Mesothelial cell of epicardium (in vitro differentiated cells): ENCODE data around the gene DPYD. TPM values are rescaled to one million over a fixed set of nuclear protein-coding genes. Genes with fewer than 3 reads are reported as not detected.

Experiments
- DNase-seq, 2 experiments: peaks; one replicate each; pipeline ENCODE4 v3.0.0; 2021; ENCODE audit warnings: low spot score in 2 of 2; ENCODE audit not compliant: unreplicated experiment in 2 of 2
- H3K27ac Mint-ChIP-seq: 2 replicates; pipeline ENCODE4 v1.8.0; 2021; ENCODE audit warnings: mixed read lengths
- H3K27me3 Mint-ChIP-seq: 2 replicates; pipeline ENCODE4 v1.8.0; 2021; ENCODE audit warnings: low read depth, mixed read lengths
- H3K36me3 Mint-ChIP-seq: 2 replicates; pipeline ENCODE4 v1.8.0; 2021; ENCODE audit warnings: mixed read lengths
- H3K4me1 Mint-ChIP-seq: 2 replicates; pipeline ENCODE4 v1.8.0; 2021; ENCODE audit warnings: mixed read lengths
- H3K4me3 Mint-ChIP-seq: 2 replicates; pipeline ENCODE4 v1.8.0; 2021; ENCODE audit warnings: mild to moderate bottlenecking, moderate library complexity, mixed read lengths
- H3K9me3 Mint-ChIP-seq: 2 replicates; pipeline ENCODE4 v1.8.0; 2021; ENCODE audit warnings: mixed read lengths
- total RNA-seq: library from RNA; stranded (reverse); gene quantifications from 3 replicates; pipeline ENCODE4 v1.2.1, GENCODE V29; 2021
- TF ChIP-seq, protein P1 (sequence below): fragments of 200-600 bp; sonication (generic); IDR thresholded peaks from one replicate; pipeline ENCODE4 v1.5.0; 2021; ENCODE audit warnings: antibody characterized with exemption; ENCODE audit not compliant: unreplicated experiment

DPYD gene
- total RNA-seq, 1 donor from 2014 or later = 13.3 TPM

DNA sequence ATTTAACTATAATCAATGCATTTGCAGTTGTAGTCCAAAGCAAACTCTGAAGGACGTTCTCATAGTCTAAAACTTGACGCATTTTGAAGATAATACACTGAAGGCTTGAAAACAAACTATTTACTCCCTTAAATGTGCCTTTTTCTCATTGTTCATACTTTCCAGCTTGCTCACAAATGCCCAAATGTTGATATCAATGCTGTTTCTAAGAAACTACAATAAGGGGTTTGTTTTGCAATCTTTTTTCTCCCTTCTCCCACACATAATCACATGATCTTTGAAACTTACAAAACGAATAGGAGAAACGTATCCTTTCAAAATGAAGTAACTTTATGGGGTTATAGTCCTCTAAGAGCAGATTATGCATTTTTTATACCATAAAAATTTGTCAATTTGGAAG is 508.7 kb downstream of the DPYD start:
- Mint-ChIP-seq H3K36me3 (no peaks in the 10 kb centered on the region), H3K4me3 (no peak overlapping the region), H3K4me1 (no peaks in the 10 kb centered on the region), H3K27me3 (no peaks in the 10 kb centered on the region), H3K9me3 (no peaks in the 10 kb centered on the region), H3K27ac (no peak overlapping the region)
- TF ChIP-seq, protein P1, sequence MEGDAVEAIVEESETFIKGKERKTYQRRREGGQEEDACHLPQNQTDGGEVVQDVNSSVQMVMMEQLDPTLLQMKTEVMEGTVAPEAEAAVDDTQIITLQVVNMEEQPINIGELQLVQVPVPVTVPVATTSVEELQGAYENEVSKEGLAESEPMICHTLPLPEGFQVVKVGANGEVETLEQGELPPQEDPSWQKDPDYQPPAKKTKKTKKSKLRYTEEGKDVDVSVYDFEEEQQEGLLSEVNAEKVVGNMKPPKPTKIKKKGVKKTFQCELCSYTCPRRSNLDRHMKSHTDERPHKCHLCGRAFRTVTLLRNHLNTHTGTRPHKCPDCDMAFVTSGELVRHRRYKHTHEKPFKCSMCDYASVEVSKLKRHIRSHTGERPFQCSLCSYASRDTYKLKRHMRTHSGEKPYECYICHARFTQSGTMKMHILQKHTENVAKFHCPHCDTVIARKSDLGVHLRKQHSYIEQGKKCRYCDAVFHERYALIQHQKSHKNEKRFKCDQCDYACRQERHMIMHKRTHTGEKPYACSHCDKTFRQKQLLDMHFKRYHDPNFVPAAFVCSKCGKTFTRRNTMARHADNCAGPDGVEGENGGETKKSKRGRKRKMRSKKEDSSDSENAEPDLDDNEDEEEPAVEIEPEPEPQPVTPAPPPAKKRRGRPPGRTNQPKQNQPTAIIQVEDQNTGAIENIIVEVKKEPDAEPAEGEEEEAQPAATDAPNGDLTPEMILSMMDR = no peak
- no peak for DNase-seq

DNA sequence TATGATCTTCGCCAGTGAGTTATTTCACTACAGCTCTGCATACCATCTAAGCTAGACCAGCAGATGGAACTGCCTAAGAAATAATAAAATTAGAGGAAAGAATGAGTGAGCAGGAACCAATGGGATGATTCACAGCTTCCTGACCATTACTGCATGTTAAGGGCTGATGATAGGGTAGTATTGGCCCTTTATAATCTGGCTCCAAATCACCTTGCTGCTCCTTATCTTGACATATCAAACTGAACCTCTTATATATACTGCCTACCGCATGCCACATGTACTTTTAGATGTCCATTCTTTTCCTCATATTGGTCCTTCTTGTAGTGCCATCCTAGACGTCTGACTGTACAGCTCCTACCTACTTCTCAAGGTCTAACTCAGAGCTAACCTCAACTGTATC is 524.4 kb downstream of the DPYD start:
- TF ChIP-seq, protein P1 = no peak
- Mint-ChIP-seq H3K36me3 (no peaks in the 10 kb centered on the region), H3K4me3 (no peak overlapping the region), H3K27ac (no peak overlapping the region), H3K4me1 (no peaks in the 10 kb centered on the region), H3K27me3 (no peaks in the 10 kb centered on the region), H3K9me3 (peaks cover 14% of the 10 kb centered on the region)
- DNase-seq = no peak

DNA sequence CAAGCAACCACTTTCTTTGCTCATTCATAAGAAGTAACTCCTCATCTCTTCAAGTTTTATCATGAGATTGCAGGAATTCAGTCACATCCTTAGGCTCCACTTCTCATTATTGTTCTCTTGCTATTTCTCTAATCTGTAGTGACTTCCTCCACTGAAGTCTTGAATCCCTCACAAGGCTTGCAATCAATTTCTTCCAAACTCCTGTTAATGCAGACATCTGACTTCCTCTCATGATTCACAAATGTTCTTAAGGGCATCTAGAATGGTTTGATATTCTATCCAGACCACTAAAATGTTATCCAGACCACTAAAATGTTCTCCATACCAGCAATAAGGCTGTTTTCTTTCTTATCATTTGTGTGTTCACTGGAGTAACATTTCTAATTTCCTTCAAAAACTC is 528.1 kb downstream of the DPYD start:
- peaks cover 9% of the 10 kb centered on the region for H3K9me3 Mint-ChIP-seq
- DNase-seq = no peak
- no peaks in the 10 kb centered on the region for H3K36me3 Mint-ChIP-seq
- no peaks in the 10 kb centered on the region for H3K4me1 Mint-ChIP-seq
- TF ChIP-seq, protein P1 = no peak
- no peak overlapping the region for H3K4me3 Mint-ChIP-seq
- H3K27me3 Mint-ChIP-seq = no peaks in the 10 kb centered on the region
- no peak overlapping the region for H3K27ac Mint-ChIP-seq

DNA sequence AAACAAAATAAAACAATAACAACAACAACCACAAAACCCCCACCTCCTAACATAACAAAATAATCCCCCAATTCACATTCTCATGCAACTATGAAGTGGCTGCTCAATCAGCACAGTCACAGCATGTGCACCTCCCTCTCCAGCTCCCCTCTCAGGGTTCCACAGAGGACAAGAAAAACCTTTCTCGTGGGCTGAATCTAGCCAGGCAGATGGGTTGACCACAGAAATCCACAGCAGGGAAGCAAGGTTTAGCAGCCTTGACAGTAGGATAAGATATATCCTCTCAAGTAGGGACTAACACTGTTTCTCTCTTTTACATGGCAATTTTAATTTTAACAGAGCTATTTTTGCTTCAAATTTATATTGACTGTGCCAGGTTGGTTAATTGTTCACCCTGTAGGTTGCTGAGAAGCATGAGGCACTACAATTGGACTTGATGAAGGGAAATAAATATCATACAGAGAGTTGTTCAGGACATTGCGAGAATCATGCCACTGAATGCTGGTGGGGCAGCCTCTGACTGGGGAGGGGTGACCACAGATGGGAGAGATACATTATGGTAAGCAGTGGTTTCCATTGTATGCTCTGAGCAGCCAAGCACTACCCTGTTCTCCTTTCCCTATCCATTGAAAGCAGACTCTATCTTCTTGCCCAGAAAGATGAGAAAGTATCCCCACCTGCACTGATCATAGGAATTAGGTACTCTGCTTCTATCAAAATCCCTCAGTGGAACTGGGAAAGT is 535.1 kb downstream of the DPYD start:
- Mint-ChIP-seq H3K4me1 (peaks cover 3% of the 10 kb centered on the region), H3K27me3 (peaks cover 2% of the 10 kb centered on the region), H3K4me3 (no peak overlapping the region), H3K36me3 (no peaks in the 10 kb centered on the region), H3K27ac (no peak overlapping the region), H3K9me3 (no peaks in the 10 kb centered on the region)
- no peak for DNase-seq
- TF ChIP-seq, protein P1 = no peak

DNA sequence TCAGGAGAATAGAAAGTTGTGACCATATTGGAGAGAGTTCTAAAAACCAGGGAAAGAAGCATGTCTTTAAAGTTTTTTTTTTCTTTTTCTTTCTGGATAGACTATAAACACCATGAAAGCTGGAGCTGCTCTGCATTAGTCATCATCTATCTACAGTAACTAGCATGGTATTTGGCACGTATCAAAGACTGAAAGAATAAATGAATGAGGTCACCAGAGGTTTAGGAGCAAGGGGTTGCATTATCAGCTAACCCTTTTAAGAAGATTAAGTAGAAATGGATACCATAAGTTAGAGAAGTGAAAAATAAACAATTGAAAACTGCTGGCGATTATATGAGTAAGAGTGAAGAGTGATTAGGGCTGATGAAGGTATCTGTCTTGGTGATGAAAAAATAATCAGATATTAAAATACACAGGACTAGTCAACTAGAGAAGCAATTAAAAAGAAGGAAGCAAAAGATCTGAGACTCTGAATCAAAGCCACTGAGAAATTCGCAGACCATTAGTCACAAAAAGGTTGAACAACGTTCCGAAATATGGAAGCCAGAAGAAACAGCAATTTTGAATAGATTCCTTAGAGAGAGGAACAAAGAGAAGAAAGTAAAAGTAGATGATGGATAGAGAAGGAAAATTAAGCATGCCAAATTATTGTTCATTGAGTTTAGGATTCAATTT is 536.4 kb downstream of the DPYD start:
- TF ChIP-seq, protein P1 = no peak
- peaks cover 2% of the 10 kb centered on the region for H3K27me3 Mint-ChIP-seq
- no peak for DNase-seq
- H3K27ac Mint-ChIP-seq = peak overlapping the region; percentile 22
- H3K4me1 Mint-ChIP-seq = peaks cover 3% of the 10 kb centered on the region
- H3K36me3 Mint-ChIP-seq = no peaks in the 10 kb centered on the region
- H3K4me3 Mint-ChIP-seq = no peak overlapping the region
- H3K9me3 Mint-ChIP-seq = no peaks in the 10 kb centered on the region
